ENCODE data around the gene MAP3K9.

The MAP3K9 gene

DNA sequence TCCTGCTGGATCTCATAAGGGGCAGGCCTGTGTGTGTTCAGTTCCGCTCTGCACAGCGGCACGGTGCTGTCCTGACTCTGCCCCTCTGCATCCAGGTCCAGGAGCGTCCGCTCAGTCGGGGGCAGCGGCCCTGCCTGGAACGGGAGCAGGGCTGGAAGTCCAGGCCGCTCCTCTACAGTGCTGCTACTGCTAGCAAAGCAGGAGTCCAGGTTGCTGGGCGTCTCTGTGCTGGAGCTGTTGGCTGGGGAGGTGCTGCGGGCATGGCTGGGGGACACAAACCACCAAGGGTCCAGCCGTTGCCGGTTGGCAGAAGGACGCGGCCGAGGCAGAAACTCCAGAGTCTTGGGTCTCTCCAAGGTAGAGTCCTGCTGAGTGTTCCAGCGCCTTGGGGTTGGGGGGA lies 78.9 kb downstream of the MAP3K9 start:
- H3K4me3 ChIP-seq (ENCODE audit: low read depth, low read length) = no peak overlapping the region
- TF ChIP-seq, protein P1, sequence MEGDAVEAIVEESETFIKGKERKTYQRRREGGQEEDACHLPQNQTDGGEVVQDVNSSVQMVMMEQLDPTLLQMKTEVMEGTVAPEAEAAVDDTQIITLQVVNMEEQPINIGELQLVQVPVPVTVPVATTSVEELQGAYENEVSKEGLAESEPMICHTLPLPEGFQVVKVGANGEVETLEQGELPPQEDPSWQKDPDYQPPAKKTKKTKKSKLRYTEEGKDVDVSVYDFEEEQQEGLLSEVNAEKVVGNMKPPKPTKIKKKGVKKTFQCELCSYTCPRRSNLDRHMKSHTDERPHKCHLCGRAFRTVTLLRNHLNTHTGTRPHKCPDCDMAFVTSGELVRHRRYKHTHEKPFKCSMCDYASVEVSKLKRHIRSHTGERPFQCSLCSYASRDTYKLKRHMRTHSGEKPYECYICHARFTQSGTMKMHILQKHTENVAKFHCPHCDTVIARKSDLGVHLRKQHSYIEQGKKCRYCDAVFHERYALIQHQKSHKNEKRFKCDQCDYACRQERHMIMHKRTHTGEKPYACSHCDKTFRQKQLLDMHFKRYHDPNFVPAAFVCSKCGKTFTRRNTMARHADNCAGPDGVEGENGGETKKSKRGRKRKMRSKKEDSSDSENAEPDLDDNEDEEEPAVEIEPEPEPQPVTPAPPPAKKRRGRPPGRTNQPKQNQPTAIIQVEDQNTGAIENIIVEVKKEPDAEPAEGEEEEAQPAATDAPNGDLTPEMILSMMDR (IDR thresholded peaks at IDR 0.05; ENCODE audit: insufficient read depth, low read length, missing control alignments) = no peak
- POLR2A ChIA-PET = no interaction called here
- CTCF ChIA-PET = no interaction called here
- no peak for DNase-seq (ENCODE audit: low read depth, low spot score)

DNA sequence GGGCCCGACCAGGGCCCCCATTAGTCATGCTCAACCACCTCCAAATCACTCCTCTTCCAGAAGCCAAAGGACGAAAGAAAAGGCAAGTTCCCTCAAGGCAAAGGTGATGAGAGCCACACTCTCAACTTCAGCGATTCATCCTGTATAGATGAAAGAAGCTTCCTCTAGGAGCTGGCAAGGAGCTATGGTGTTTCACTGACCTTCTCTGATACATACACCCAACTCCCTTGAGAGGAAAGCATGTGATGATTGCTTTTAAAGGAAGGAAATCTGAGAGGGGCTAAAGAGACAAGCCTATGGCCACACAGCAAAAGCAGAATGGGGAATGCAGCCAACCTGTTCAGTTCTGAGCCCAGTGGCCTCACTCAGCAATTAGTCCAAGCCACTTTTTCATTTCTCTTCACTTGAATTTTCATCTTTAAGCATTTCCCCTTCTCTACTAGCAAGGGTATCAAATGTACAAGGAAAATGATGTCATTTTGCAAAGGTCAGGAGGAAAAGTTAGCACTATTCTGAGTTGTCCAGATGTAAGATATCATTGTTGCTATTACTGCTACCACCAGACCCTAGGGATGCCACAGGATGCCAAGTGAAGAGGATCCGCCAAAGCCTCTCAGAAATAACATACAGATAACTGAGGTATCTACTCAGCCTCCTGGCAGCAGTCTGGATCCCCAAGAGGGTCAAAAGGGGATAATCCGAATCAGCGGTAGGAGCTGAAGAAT lies 82.5 kb downstream of the MAP3K9 start:
- DNase-seq (ENCODE audit: low read depth, low spot score) = no peak
- POLR2A ChIA-PET = no interaction called here
- H3K4me3 ChIP-seq (ENCODE audit: low read depth, low read length) = no peak overlapping the region
- CTCF ChIA-PET = no interaction called here
- TF ChIP-seq, protein P1 (IDR thresholded peaks at IDR 0.05; ENCODE audit: insufficient read depth, low read length, missing control alignments) = no peak

DNA sequence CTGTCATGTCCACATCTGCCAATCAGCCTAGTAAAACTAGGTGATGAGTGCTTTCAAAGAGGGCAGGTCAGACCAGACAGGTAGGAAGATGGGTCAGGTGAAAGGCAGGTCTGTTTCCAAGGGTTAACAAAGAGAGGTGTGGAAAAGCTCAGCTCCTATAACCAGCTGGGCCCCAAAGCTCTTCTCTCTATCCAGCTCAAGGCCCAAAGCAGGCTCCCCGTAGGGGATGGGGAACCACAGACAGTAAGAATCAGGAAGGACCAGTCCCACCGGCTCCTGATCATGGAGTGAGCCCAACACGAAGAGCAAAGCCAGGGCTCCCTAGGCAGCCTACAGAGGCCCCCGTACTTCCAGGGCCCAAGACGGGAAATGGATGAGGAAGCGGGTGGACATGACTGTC lies 84.4 kb downstream of the MAP3K9 start:
- H3K4me3 ChIP-seq (ENCODE audit: low read depth, low read length) = no peak overlapping the region
- no peak for DNase-seq (ENCODE audit: low read depth, low spot score)
- ChIA-PET CTCF (interaction anchor here (2.5 kb wide), 1 partner anchor 11 kb away, joined by 11 read pairs; no protein-coding TSS in a partner anchor), POLR2A (no interaction called here)
- TF ChIP-seq, protein P1 (IDR thresholded peaks at IDR 0.05; ENCODE audit: insufficient read depth, low read length, missing control alignments) = no peak

DNA sequence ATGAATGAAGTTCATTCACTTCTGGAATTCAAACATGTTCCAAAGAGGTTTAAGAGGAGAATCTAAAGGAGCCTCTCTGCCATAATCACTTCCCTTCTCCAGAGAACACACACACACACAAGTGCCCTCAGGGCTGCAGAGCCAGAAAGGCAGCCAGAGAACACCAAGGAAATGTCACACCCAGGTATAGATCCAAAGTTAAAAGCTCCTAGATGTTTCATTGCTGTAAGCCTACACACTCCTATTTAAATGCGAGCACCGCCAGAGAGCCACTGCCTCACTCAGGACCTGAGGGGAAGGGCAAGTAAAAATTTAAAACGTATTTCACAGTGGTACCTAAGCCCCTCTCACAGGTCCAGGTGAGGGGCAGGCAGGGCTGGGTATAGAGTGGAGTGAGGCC lies 85.2 kb downstream of the MAP3K9 start:
- H3K4me3 ChIP-seq (ENCODE audit: low read depth, low read length) = no peak overlapping the region
- ChIA-PET POLR2A (no interaction called here), CTCF (interaction anchor here (2.5 kb wide), 1 partner anchor 10 kb away, joined by 11 read pairs; no protein-coding TSS in a partner anchor)
- TF ChIP-seq, protein P1 (IDR thresholded peaks at IDR 0.05; ENCODE audit: insufficient read depth, low read length, missing control alignments) = no peak
- no peak for DNase-seq (ENCODE audit: low read depth, low spot score)

DNA sequence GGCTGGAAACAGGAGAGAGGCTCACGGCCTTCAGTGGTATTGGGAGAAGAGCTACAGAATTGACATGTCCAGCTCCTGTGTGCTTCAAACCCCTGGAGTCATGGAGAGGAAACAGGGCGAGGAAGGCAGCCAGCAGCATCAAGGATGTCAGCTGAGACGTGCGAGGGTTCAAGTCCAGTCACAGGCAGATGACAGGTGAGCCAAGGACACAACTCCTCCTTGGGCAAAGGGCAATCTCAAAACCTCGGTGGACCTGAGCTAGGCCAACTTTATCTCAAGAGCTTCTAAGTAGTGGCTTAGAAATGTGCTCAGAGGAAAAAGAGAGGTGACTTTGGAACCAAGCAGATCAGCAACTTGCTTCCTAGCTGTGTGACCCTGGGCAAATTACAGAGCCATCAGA lies 86.0 kb downstream of the MAP3K9 start:
- H3K4me3 ChIP-seq (ENCODE audit: low read depth, low read length) = no peak overlapping the region
- no peak for DNase-seq (ENCODE audit: low read depth, low spot score)
- ChIA-PET CTCF (interaction anchor here (0.9 to 2.5 kb wide), 2 partner anchors 9 to 17 kb away, joined by 3 to 11 read pairs; no protein-coding TSS in a partner anchor), POLR2A (no interaction called here)
- TF ChIP-seq, protein P1 (IDR thresholded peaks at IDR 0.05; ENCODE audit: insufficient read depth, low read length, missing control alignments) = no peak

DNA sequence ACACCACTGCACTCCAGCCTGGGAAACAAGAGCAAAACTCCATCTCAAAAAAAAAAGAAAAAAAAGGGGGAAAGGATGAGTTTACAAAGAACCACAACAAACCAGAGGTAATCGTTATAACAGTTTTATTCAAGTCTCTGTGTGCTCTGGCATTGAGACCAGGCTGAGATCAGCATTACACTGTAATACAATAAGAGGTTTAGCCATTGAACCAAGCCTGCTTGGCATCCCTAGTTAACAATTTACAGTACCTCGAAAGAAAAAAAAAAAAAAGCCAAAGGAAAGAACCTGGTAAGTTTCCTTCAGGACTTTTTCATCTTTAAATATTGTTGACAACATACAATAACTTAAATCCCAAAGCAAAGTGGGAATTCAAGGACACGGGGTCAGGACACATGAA lies 86.9 kb downstream of the MAP3K9 start:
- TF ChIP-seq, protein P1 (IDR thresholded peaks at IDR 0.05; ENCODE audit: insufficient read depth, low read length, missing control alignments) = no peak
- DNase-seq (ENCODE audit: low read depth, low spot score) = no peak
- H3K4me3 ChIP-seq (ENCODE audit: low read depth, low read length) = no peak overlapping the region
- POLR2A ChIA-PET = no interaction called here
- CTCF ChIA-PET = interaction anchor here (2.5 kb wide), 1 partner anchor 8 kb away, joined by 11 read pairs; no protein-coding TSS in a partner anchor

All from AG04449 (cell line).